HG02885 (cell line): ENCODE measurements around the gene HS6ST1.

ENCODE experiments used
- ATAC-seq: cut with Tn5 transposase; IDR thresholded peaks from one replicate; pipeline ENCODE4 v1.9.1; 2021; ENCODE audit warnings: mild to moderate bottlenecking; ENCODE audit not compliant: unreplicated experiment, poor library complexity

Gene HS6ST1

DNA sequence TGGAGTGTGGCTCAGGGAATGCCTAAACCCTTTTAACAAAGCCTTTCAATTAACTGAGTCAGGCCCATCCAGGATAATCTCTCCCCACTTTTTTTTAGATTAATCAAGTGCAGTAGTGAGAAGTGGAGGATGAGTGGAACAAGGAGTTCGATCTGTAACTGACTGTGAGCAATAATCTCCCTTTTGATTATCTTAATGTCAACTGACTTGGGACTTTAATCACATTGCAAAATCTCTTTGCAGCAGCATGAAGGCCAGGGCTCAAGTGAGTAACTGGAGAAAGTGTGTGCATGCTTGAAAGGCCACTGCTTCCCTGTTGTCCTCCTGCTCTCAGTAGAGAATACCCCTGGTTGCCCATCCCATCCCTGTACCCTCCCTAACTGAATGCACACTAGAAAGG, 32.1 kb upstream of the HS6ST1 start:
- ATAC-seq, result no peak

DNA sequence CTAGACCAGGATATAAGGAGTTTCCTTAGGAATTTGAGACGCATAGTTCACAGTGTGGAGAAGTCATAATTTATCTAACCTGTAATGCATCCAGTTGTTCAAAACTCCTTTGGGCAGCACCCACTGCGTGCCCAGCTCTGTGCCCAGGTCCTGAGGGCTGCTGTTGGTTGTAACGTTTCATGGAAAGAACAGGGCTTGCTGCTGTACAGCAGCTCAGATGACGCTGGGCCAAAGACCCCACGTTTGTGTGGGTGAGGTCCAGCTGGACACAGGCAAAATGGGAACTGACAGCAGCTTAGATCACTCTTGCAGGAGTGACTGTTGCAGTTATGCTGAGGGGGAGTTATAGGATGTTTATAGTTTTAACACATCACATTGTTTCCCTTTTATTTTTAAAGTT, 30.0 kb upstream of the HS6ST1 start:
- ATAC-seq, result no peak

DNA sequence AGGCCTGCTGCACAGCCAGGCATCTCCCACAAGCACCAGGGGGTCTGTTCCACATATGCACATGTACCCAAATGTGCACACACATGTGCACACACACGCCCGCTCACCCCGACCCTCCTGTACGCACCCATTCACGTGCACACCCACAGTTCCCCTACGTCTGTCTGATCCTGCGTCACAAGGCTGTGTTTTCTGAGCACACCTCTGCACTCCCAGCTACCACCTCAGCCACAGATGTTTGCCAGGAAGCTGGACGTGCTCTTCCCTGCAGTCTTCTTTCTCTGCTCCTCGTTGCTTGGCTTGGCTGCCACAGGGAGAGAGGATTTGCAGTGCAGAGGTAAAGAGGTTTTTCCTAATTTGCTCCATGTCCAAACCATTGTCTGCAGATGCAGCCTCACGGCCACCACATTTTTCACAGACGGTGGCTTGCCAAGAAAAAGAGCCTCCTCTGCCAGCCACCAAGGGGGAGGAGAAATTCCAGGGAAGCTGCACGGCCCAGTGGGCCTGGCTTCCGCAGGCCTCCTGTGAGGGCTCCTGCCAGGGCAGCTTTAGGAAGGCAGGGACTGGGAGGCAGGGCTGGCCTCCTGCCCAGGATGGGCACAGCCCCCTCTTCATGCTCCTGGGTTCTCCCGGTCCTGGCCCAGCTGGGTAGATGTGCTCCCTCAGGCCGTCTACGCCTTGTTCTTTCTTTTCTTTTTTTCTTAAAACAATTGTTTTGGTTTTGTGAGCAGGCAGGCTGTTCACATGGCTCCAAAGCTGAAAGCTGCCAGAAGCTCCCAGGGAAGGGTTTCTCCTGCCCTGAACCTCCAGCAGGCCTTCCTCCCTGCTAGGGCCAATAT, 29.3 kb upstream of the HS6ST1 start:
- ATAC-seq, result no peak

DNA sequence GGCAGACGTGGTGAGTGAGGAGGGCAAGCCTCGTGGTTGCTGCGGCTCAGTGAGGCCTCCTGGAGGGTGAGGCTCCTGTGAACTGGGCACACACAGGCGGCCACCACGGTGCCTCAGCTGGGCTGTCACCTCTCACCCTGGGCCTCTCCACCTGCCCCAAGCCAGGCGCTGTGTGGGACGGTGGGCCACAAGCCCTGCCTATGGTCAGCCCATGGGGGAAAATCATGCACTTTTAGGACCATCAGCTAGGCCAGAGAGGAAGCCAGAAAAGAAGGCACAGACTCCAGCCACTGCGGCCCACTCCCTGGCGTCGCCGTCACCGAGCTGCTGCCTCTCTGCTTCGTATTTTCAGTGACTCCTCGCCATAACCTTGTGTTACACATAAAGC, 28.5 kb upstream of the HS6ST1 start:
- ATAC-seq, result no peak

DNA sequence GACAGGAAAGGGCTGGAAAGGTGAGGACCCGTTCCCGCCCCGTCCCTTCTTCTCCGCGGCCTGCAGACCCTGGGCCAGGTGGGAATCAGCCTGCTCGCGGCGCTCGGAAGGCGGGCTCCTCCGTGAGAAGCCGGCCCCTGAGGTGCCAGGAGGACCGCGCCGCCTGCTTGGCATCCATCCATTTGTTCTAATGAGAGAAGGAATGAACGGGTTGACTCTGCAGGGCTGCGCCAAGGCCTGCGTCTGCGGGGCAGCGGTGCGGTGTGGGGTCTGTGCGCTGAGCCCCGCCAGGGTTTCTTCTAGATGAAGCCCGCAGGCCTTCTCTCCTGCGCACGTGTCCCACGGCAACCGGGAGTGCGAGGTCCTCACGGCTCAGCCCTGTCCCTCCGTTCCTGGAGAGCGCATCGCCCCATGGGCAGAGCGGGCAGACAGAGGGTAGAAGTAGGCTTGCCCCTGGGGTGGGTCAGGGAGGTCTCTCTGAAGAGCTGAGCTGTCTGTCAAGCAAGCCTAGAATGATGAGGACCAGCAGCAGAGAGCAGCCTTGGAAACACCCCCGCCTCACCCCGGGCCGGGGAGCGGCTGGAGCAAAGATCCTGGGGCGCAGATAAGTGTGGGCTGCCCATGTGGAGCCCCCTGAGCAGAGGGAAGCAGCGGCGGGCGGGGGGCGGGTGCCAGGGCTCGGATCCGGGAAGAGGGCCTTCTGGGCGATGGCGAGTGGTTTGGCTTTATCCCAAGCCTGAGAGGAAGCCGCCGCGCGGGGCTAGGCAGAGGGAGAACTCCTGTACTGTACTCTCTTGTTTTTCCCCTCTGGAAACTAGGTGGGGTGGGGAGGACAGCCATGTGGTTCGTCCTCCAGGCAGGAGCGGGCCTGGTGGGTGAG, 27.9 kb upstream of the HS6ST1 start:
- ATAC-seq, result no peak

DNA sequence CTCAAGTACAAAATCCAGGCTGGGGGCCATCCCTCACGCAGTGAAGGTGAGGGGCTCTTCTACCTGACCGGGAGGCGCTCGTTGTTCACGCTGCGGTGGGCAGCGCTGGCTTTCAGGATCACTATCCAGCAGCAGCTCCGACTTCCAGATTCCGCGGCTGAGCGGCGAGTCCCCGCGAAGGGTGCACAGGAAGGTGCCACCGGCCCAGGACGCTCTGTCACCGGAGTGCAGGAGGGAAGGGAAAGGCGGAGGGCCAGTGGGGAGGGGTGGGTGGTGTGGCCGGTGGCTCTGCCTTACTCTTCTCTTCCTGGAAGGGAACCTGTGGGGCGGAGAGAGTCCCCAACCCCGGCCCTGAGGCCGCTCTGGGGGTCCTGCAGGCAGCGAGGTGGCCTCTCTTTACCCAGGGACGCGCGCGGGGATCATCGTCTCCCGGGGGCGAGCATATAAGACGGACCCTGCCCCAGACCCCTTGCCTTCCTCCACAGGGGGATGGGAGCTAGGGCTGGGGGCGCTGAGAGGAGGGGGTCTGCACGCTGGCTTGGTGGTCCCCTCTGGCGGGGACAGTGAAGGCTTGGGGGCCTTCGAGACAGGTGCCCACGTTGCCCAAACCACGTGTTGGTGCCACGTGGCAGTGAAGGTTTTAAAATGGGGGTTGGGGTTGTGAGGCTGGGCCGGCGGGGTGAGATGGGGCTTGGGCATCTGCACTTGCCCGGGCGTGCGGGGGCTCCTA, 26.9 kb upstream of the HS6ST1 start:
- ATAC-seq, result no peak

DNA sequence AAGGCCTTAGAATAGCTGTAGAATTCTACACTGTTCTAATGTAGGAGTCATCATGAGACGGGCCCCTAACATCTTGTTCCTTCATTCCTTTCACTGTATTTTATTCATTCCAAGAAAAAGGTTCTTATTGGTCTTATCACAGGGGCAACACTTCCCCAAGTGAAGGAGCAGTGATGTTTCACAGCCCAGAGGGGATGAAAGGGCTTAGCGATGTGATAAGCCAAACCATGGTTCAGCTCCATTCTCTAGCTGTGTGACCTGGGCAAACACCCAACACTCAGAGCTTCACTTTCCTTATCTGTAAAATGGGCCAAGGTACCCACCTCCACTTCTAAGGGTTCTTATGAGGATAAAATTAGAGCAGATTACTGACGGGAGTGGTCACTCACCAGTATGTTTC, 25.4 kb upstream of the HS6ST1 start:
- ATAC-seq, result no peak

DNA sequence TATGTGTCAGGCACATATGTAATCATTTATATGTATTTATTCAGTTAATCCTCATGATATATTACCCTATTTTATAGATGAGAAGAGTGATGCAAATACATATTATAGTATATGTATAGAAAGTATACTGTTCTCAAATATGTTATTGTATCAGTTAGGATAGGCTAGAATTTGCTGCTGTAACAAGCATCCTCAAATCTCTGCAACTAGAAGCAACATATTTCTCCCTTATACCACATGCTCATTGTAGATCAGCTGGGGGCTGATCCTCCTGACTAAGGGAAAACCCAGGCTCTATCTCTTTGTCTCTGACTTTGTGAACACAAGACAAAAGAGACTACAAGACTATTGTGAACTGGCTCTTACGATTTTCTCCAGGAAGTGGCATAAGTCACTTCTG, 24.8 kb upstream of the HS6ST1 start:
- no peak for ATAC-seq

DNA sequence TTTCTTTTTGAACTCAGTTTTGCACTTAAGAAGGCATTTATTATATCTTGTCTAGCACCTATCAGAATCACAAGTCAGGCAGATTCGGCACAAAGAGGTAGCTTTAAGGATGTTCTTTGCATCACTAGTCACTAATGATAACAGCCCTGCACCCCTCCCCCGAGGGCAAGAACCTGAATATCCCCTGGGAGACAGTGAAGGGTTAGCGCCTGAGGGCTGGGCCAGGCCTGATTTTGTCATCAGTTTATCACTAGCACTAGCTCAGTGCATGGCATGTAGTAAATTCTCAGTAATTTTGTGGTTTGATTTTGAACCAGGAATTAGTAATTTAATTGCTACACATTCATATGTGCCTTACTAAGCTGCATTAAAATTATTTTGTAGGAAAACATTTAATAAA, 23.9 kb upstream of the HS6ST1 start:
- no peak for ATAC-seq

DNA sequence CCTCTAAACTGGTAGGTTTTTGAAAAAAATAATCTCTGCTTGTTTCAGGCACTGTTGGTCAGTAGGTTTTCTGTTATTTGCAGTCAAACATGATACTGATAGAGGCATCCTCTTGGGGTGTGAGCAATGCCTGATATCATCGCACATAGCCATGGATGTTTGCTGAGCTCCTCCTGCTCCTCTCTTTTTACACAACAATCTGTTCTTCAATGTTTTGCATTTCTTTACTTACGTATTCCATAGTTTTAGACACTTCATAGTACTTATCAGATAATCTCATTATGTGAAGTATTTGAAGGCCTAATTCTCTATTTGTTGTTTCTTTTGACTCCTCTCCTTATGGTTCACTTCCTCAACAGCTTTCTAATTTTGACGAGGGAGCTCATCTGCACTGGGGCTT, 23.0 kb upstream of the HS6ST1 start:
- no peak for ATAC-seq

DNA sequence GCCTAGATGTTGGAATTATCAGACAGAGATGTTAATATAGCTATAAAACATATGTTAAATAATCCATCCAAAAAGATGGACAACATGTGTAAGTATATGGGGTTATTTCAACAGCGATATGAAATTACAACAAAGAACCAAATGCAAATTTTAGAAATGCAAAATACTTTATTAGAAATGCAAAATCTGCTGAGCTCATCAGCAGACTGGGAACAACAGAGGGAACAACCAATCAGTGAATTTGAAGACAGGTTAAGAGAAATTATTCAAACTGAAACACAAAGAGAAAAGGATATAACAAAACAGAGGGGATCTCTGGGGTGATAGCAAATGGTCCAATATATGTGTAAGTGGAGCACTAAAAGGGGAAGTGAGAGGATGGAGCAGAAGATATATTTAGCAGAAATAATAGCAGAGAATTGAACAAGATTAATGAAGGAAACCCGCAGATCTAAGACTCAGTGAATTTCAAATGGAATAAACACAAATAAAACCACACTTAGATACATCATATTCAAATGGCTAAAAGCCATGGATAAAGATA, 13.5 kb upstream of the HS6ST1 start:
- ATAC-seq, result no peak

DNA sequence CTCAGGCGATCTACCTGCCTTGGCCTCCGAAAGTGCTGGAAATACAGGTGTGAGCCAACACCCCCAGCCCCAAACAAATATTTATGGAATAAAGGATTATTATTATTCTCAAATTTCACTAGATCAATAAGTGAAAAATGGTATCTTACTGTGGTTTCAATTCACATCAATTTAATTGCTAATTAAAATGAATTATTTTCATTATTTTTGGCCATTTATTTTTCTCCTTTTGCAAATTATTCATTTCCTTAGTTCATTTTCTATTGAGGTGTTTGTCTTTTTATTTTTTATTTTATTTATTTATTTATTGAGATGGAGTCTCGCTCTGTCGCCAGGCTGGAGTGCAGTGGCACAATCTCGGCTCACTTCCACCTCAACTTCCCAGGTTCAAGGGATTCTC, 11.9 kb upstream of the HS6ST1 start:
- ATAC-seq, result no peak

DNA sequence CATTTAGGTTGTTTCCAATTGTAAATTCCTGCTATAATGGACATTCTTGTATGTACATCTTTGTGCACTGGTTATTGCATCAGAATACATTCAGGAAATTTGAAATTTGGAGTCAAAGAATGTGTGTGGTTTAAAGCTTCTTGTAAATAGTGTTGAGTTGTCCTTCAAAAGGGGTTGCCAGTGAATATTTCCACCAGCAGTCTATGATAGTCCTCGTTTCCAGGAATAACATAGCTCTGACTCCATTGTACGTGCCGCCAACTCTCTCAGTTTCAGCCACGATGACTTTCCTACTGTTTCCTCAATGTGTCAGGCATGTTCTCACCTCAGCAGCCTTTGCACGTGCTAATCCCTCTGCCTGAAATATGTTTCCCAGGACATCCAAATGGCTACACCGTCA, 10.9 kb upstream of the HS6ST1 start:
- ATAC-seq, result no peak

DNA sequence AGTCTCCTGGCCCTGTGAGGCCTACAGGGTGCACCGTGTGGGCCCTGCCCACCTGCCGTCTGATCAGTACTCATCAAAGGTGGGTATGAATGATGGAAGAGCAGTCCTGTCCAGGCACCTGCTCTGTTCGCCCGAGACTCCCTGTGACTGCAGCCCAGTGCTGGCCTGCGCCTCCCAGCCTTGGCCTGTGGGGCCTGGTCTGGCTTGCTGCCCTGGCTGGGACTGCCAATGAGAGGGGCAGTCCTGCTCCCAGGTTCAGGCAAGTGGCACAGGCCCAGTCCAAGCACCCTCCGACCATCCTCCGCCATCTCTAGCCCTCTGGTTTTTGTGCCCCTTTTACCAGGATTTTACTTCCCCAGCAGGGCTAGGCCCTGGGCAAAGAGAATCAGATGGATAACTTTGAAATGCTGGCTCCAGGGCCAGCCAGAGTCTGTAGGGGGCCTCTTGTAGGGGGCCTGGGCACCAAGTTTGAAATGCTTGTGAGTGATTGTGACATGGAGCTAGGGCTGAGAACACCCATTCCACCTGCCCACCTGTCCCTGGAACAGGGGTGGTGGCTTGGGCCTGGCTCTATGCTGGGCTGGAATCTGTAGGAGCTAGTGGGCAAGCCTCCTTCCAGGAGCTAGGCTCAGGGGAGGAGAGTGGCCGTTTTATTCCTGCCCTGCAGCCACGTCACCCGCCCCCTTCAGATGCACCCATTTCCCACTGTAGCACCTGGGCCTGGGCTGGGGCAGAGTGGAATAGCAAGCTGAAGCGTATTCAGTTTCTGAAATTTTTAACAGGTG, 8.7 kb upstream of the HS6ST1 start:
- no peak for ATAC-seq

DNA sequence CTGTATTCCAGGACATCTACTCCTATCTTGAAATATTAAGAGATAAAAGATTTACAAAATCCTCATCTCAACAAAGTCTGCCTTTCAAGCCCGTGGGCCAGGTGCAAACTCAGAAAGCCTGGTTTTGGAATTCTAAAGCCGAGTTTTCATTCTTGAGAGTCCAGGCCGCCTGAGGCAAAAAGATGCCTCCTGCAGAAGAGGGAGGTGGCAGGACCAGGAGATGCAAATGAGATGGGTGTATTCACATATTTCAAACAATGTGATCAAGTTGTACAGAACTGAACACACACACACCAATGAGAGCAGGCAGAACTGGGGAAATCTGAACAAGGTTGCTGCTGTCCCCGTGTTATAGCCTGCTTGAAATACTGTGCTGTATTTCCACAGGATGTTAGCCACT, 7.7 kb upstream of the HS6ST1 start:
- ATAC-seq, result no peak

DNA sequence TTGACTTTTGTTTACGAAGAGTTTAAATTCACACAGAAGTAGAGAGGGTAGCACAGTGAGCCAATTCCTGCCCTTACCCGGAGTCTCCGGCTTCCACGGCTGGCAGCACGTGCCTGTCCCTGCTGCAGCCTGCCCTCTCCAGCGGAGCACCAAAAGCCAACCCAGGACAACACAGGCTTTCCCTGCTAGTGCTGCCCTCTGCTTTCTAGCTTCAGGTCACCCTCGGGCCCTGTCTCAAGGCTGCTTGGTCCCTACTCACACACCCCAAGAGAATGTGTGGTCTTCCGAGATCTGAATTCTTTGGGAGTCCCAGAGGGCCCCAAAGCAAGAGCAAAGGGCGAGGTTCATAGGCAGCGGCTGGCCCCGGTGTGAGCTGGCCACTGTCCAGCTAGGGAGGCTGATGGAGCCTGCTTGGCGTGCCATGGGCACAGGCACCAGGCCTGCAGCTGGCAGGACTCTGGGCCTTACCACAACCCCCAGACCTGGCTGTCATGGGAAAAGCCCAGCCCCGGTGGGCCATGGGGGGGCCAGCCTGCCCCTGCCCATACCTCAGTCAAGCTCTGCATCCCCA, 7.0 kb upstream of the HS6ST1 start:
- no peak for ATAC-seq

DNA sequence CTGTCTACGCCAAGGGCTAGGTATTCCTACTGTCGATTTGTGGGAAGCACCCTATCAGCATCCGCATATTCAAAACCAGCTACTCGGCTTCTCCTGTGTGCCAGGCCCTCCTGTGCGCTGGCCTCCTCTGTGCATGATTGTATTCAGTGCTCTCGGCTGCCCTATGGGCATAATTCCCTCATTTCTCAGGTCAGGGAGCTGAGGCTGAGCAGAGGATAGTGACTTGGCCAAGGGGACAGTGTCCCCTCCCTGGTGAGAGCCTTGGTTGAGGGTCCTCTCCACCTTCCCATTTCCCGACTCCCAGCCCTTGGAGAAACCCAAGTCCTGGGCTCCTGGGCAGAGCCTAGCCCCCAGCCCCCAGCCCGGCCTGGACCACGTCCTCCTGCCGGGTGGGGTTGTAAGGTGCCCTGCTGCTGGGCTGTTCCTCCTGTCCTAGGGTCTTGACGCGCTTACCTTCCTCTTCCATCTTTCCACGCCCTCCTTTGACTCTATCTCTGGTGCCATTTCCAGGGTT, 6.3 kb upstream of the HS6ST1 start:
- ATAC-seq, result no peak

DNA sequence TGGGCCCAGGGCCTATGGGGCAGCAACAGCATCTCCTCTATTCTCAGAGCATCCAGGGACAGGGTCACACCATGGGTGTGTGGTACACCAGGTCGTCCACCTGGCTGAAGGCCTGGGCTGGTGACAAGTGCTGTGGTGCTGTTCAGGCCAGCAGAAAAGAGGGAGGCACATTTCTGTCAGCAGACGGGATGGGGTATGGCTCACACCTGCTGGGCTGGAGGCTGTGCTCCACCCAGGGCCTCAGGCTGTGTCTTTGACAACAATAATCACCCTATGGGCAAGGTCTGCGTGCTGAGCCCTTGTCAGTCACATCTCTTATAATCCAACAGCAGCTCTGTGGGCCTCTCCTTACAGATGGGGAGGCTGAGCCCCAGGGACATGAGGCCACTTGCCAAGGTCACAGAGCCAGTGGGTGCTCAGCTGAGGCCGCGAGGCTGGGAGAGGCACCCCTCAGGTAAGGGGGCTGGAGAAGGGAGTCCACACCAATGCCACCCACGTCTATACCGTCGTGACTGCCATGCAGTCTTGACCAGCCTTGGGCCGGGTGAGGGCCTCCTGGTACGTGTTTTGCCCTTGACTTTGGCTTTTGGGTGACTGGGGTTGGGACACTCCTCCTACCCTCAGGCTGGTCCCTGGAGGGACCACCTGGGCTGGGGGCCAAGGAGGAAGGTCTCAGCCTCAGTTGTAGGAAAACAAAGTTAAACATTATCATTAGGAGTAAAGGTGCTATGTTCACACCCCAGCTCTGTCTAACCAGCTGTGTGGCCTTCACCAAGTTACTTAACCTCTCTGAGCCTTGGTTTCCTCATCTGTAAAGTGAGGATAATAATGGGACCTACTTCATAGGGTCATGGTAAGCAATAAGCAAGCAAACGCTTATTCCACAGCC, 5.6 kb upstream of the HS6ST1 start:
- ATAC-seq, result no peak
